Motor neuron (in vitro differentiated cells): ENCODE data around the gene CALHM3. TPM values are rescaled to one million over a fixed set of nuclear protein-coding genes. Genes with fewer than 3 reads are reported as not detected.

Source experiments
- ATAC-seq, 8 experiments: fragments of 200-7000 bp; cut with Tn5 transposase; replicated peaks in 6 of 8; 2 replicates each; pipeline ENCODE4 v1.8.0; 2021; ENCODE audit warnings: mild to moderate bottlenecking in 8 of 8, moderate library complexity in 8 of 8
- H3K27ac ChIP-seq, 2 donors: fragments of 250-450 bp; sonication (Bioruptor Pico); 2 replicates each; pipeline ENCODE4 v1.9.0; 2021; ENCODE audit warnings: antibody characterized with exemption in 2 of 2, mild to moderate bottlenecking in 2 of 2, moderate library complexity in 1 of 2
- H3K4me1 ChIP-seq, 2 donors: fragments of 250-450 bp; sonication (Bioruptor Pico); replicated peaks in 1 of 2; 2 replicates each; pipeline ENCODE4 v1.6.1; 2021; ENCODE audit warnings: antibody characterized with exemption in 2 of 2, mild to moderate bottlenecking in 2 of 2, moderate library complexity in 1 of 2
- H3K4me3 ChIP-seq, 5 donors: fragments of 250-450 bp; sonication (Bioruptor Pico); 2 replicates each; pipeline ENCODE4 v1.9.0; 2021; ENCODE audit warnings: antibody characterized with exemption in 5 of 5, mild to moderate bottlenecking in 5 of 5, moderate library complexity in 4 of 5
- WGBS, 10 experiments: fragments of 450-650 bp; shearing (Covaris generic); methylation state at CpG; one replicate each; pipeline ENCODE4 v1.0.0; 2022; 5-methylcytosine and 5-hydroxymethylcytosine counted together
- in situ Hi-C, 9 experiments: fragments of 400-800 bp; cut with MboI; loops; one replicate each; pipeline ENCODE4 v1.15.0; 2021; ENCODE audit warnings: low sequenced_read_pairs in 9 of 9, low pct_unique_long_range_greater_than_20kb in 2 of 9; ENCODE audit not compliant: unreplicated experiment in 9 of 9
- total RNA-seq, 8 experiments: library from RNA; unstranded; fragments of 300-600 nt; gene quantifications; 2 replicates each; pipeline versions ENCODE4 v1.2.3 to v1.2.4, GENCODE V29; 2022

CALHM3 gene
- total RNA-seq, 8 experiments from 2014 or later = 0.36 to 1.8 TPM; not detected in 6

DNA sequence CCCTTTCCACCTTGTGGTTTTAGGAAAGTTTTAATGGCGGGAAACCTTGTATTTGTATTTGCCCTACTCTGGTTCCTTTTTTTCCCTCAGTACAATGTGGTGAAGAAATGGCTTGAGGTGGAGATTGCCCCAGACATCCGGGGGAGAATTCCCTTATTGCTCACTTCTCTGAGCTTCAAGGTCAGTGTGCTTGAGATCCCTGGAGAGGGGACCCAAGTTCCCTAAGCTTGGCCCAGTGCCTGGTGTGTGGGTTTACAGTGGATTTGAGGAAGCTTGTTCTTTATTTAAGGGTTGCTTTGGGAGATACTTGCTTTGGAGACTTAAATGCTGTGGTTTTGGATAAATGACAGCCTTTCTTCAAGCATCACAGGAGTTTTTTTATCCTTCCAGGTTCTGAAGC lies 45.2 kb downstream of the CALHM3 start:
- Histone ChIP-seq H3K27ac (no peak overlapping the region), H3K4me3 (no peak overlapping the region), H3K4me1 (no peaks in the 10 kb centered on the region)
- ATAC-seq = no peak
- in situ Hi-C loops = no loop called here
- 67 to 100% (median 86%) methylated on average over 1 to 2 of the region's 2 CpGs; no CpG with 5 or more reads in 7 of the 10 experiments for WGBS, 10 experiments

- 65 to 96% (median 87%) methylated on average over 2 to 8 of the region's 8 CpGs for WGBS, 10 experiments
- H3K27ac ChIP-seq = no peak overlapping the region
- in situ Hi-C loops = no loop called here
- peak in 2 of 8 experiments; percentile 32 to 89 for ATAC-seq
- no peaks in the 10 kb centered on the region for H3K4me1 ChIP-seq
- H3K4me3 ChIP-seq = no peak overlapping the region
Observed at GRCh38 chr10:103431902-103432301, 47.1 kb downstream of the CALHM3 start.

GRCh38 chr10:103429647-103430046 lies 49.4 kb downstream of the CALHM3 start:
- in situ Hi-C loops = no loop called here
- H3K4me3 ChIP-seq = no peak overlapping the region
- 83 to 100% (median 96%) methylated on average over 2 to 5 of the region's 5 CpGs; no CpG with 5 or more reads in 1 of the 10 experiments for WGBS, 10 experiments
- no peaks in the 10 kb centered on the region for H3K4me1 ChIP-seq
- H3K27ac ChIP-seq = no peak overlapping the region
- no peak for ATAC-seq

GRCh38 chr10:103428989-103429643 lies 49.9 kb downstream of the CALHM3 start:
- in situ Hi-C loops = no loop called here
- H3K4me3 ChIP-seq = no peak overlapping the region
- WGBS, 10 experiments = 17 to 100% (median 87%) methylated on average over 1 to 5 of the region's 5 CpGs; no CpG with 5 or more reads in 1 of the 10 experiments
- no peak for ATAC-seq
- H3K27ac ChIP-seq = no peak overlapping the region
- no peaks in the 10 kb centered on the region for H3K4me1 ChIP-seq

DNA sequence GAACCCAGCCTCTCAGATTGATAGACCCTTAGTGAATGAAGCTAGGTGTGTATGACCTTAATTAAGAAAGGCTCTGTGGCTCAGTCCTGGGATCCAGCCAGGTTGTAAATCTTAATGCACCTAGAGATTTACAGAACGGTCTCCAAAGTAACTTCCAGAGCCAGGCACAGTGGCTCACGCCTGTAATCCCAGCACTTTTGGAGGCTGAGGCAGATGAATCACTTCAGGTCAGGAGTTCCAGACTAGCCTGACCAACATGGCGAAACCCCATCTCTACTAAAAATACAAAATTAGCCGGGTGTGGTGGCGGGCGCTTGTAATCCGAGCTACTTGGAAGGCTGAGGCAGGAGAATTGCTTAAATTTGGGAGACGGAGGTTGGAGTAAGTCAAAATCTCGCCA lies 51.2 kb downstream of the CALHM3 start:
- H3K4me3 ChIP-seq = no peak overlapping the region
- H3K27ac ChIP-seq = no peak overlapping the region
- WGBS, 10 experiments = 76 to 98% (median 90%) methylated on average over 4 to 9 of the region's 9 CpGs; no CpG with 5 or more reads in 1 of the 10 experiments
- in situ Hi-C loops = no loop called here
- ATAC-seq = no peak
- no peaks in the 10 kb centered on the region for H3K4me1 ChIP-seq

DNA sequence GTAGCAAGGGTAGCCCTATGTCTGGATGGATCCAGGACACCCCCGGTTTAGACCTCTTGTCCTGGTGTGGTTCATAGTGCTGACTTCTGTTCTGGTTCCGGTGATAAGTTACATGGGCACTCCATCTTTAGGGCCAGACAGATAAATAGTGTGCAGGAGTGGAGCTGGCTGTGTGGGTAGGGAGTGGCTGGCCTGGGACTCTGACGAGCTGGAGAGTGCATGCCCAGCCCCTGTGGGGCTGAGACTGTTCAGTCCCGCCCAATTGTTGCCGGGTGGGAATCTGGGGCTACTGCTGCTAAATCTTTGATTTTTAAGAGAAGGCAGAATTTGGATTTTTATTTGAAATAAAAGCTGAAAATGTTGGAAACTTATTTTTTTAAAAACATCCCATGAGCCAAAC lies 55.3 kb downstream of the CALHM3 start:
- in situ Hi-C loops = loop anchor here in 1 of 9 experiments (25.0 kb wide), 1 partner anchor 164 kb away; no protein-coding TSS in a partner anchor
- ATAC-seq = peak in 2 of 8 experiments; percentile 75 to 87

More for the DNA sequence above, 55.3 kb downstream of the CALHM3 start:
- Histone ChIP-seq H3K4me3 (no peak overlapping the region), H3K27ac (no peak overlapping the region), H3K4me1 (no peaks in the 10 kb centered on the region)
- WGBS, 10 experiments = 53 to 100% (median 90%) methylated on average over 1 to 4 of the region's 5 CpGs; no CpG with 5 or more reads in 6 of the 10 experiments

Other genes with a start within 250 kb of the CALHM3 start
- gene RPEL1, start 233.4 kb downstream of the CALHM3 start, total RNA-seq = 1 to 10 TPM in 1 of 8 experiments, under 1 TPM in 5, not detected in 2; 0.09 to 1.3 (median 0.25) TPM
- gene INA, start 202.1 kb downstream of the CALHM3 start, total RNA-seq = 100 to 1,000 TPM in 6 of 8 experiments, 10 to 100 TPM in 1, 1 to 10 TPM in 1; 1.9 to 271 (median 160) TPM
- gene PCGF6, start 128.1 kb downstream of the CALHM3 start, total RNA-seq = 10 to 100 TPM in 3 of 8 experiments, 1 to 10 TPM in 5; 6.2 to 15.4 (median 7.9) TPM
- gene TAF5, start 111.3 kb downstream of the CALHM3 start, total RNA-seq = 10 to 100 TPM in 2 of 8 experiments, 1 to 10 TPM in 6; 2.5 to 11.0 (median 7.9) TPM
- 100 to 1,000 TPM; 657 to 961 (median 829) TPM for gene ATP5MK, start 82.8 kb downstream of the CALHM3 start, total RNA-seq
- 10 to 100 TPM; 20.6 to 60.1 (median 39.2) TPM for gene PDCD11, start 82.6 kb downstream of the CALHM3 start, total RNA-seq
- 10 to 100 TPM in 3 of 8 experiments, 1 to 10 TPM in 5; 1.1 to 32.8 (median 3.7) TPM for gene CALHM2, start 26.9 kb downstream of the CALHM3 start, total RNA-seq
- gene CALHM1, start 20.3 kb downstream of the CALHM3 start, total RNA-seq = under 1 TPM; 0.05 to 0.59 (median 0.23) TPM
- gene NEURL1, start 14.5 kb upstream of the CALHM3 start, total RNA-seq = 10 to 100 TPM in 1 of 8 experiments, 1 to 10 TPM in 7; 1.6 to 11.7 (median 6.0) TPM